GM18505 (cell line): ENCODE data around the gene MRPL1.
"Not testable (repeated sequence)": the region's sequence is repeated elsewhere in the genome, so short reads cannot be mapped to it uniquely, and the experiment has no call there.

Experiments
- ATAC-seq: cut with Tn5 transposase; IDR thresholded peaks from one replicate; pipeline ENCODE4 v1.9.1; 2021; ENCODE audit not compliant: unreplicated experiment
- POLR2A ChIP-seq: IDR thresholded peaks from 4 replicates; pipeline ENCODE4 v1.6.1; 2011; ENCODE audit warnings: borderline replicate concordance; ENCODE audit not compliant: insufficient read depth, insufficient read length; ENCODE audit errors: extremely low read depth

Gene MRPL1

DNA sequence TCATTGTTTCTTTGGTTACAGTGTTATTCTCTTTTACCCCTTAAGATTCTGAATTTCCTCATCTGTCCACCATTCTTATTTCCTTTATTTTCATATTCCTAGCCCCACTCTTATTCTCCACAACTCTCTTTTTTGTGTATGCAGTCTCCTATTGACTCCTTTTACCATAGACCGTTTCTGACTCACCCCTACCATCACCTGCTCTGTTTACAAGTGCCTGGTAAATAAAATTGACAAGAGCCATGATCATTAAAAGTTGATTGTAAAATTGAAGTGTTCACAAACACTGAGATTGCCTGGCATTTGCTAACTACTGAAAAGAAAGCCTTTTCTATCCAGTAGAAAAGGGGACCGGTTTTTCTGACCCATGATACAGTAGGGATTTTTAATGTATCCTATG lies 54.4 kb downstream of the MRPL1 start:
- TF ChIP-seq POLR2A, result no peak
- ATAC-seq, result no peak

DNA sequence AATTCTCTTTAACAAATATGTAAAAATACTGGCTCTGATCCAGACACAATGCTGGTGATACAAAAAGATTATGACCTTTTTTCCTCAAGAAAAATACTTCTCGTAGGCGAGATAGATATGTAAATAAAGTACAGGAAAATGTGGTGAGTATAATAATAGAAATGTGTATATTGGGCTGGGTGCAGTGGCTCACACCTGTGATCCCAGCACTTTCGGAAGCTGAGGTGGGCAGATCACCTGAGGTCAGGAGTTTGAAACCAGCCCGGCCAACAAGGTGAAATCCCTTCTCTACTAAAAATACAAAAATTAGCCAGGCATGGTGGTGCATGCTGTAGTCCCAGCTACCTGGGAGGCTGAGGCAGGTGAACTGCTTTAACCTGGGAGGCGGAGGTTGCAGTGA lies 55.0 kb downstream of the MRPL1 start:
- no peak for ATAC-seq

DNA sequence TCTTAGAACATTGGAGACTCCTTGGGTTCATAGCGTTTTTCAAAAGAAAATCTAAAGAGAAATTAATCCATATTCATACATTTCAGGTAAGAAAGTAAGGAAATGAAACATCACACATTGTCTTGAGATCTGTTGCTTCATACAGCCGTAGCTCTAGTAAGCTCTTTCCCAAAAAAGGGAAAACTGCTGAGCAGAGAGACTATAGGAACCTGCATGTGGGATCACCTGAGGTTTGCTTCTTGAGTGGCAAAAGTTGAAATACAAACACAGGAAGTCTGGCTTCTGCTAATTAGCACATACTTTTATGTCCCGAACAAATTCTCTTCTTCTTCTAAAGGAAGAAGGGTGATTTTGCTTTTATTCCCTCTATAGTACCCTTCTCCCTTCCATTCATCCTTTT lies 57.7 kb downstream of the MRPL1 start:
- ATAC-seq, result no peak
- no peak for TF ChIP-seq POLR2A

More for the DNA sequence above, 55.0 kb downstream of the MRPL1 start:
- no peak for TF ChIP-seq POLR2A

DNA sequence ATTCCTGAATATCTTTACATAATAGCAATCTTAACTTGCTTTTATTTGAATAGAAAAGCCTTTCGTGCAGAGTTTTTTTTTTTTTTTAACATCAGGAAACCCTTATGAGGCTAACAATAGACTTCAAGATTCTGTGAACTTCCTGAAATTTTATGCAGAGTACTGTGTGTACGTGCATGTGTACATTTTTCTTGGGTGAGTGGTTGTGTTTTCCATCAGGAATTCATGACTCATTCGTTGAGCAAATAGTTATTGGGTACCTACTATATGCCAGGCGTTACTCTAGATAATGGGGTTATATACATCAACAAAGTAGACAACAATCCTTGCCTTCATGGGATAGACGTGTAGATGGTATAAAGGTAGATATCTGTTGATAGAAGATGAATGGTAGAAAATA lies 59.1 kb downstream of the MRPL1 start:
- ATAC-seq, result no peak

DNA sequence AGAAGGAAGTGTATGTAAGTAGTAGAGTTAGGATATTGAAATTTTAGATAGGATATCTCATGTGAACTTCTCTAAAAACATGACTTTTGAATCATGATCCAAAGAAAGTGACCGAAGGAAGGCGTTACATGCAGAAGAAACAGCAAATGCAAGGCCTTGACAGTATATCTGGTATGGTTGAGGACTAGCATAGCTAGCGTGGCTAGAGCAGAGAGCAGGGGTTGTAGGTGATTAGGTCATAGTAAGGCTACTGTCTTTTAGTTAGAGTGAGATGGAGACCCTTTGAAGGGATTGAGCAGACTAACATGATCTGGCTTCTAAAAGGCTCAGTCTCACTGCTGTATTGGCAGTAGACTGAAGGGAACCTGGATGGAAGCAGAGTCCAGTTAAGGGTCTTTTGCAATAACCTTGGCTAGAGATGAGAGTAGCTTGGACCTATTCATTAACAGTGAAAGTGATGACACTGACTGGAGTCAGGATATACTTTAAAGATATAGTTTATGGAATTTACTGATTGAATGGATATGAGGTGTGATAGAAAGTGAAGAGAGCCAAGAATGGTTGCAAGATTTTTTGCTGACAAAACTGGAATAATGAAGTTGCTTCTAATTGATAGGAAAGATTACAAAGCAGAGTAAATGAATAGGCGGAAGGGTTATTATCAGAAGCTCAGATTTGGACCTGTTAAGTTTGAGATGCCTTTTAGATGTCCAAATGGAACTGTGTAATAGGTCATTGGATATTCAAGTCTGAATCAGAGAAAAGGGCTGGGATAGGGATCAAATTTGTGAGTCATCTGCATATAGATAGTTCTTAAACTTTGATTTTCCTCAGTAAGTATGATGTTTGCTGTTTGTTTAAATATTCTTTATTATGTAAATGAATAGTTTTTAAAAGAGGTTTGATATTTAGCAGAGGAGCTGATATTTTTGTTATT lies 59.8 kb downstream of the MRPL1 start:
- ATAC-seq, result no peak
- no peak for TF ChIP-seq POLR2A

More for the DNA sequence above, 59.1 kb downstream of the MRPL1 start:
- TF ChIP-seq POLR2A, result no peak

DNA sequence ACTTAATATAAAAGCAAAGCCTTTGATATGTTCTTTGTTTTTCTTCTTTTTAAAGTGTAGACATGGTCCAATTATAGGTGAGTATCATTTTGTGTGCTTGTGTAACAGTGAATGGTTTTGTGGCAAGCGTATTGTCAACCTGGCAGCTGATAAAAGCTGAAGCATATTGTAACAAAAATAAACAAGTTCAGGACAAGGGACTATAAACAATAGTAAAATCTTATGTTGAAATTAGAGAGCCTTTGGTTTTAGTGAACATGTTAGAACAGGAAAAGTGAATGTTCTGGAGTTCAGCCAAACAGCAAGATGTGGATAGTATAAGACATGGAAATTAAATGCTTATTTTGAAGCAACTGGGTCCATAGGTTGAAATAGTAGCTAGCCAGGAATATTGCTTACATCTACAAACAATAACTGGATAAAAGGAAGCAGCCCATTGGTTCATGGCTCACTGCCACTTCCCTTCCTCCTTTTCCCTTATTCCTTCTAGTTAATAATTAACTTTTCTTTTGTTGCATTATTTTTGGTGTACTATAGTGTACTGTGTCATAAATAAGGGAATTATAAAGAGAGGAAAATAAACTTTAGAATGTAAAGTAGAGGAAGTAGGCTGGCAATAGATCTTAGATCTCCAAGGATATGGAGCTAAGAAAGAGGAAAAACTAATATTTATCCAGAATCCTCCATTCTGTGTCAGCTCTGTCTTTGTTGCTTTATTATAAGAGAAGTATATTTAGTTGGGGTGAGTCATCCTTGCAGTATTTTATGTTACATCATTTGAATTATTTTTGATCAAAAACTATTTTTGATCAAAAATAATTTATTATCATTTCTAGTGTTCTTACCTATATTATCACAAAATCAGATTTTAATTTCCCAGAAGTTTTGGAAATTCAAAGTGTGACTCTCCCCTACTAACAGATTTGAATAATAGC lies 65.6 kb downstream of the MRPL1 start:
- no peak for TF ChIP-seq POLR2A
- no peak for ATAC-seq

DNA sequence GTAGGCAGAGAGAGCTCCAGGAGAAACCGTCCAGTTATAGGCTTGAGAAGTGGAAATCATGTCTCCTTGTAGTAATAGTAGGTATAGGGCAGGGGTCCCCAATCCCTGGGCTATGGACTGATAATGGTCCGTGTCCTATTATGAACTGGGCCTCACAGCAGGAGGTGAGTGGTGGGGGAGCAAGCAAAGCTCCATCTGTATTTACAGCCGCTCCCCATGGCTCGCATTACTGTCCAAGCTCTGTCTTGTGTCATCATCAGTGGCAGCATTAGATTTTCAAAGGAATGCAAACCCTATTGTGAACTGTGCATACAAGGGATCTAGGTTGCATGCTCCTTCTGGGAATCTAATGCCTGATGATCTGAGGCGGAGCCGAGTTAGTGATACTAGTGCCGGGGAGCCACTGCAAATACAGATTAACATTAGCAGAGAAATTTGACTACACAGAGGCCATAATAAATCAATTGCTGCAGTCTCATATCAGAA lies 67.6 kb downstream of the MRPL1 start:
- no peak for ATAC-seq
- no peak for TF ChIP-seq POLR2A

DNA sequence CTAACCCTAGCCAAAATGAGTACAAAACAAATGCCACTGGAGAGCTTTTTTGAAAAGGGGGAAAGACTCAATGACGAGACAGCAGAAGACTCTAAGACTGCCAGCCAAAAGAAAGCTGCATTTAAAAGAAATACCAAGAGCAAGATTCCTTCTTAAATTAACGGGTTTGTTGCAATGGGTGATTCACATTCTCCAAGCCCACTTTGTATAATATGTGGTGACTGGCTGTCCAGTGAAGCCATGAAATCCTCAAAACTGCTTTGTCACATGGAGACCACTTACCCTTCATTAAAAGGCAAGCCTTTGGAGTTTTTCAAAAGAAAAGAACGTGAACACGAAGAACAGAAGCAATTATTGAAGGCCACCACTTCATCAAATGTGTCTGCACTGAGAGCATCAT lies 68.2 kb downstream of the MRPL1 start:
- no peak for TF ChIP-seq POLR2A

DNA sequence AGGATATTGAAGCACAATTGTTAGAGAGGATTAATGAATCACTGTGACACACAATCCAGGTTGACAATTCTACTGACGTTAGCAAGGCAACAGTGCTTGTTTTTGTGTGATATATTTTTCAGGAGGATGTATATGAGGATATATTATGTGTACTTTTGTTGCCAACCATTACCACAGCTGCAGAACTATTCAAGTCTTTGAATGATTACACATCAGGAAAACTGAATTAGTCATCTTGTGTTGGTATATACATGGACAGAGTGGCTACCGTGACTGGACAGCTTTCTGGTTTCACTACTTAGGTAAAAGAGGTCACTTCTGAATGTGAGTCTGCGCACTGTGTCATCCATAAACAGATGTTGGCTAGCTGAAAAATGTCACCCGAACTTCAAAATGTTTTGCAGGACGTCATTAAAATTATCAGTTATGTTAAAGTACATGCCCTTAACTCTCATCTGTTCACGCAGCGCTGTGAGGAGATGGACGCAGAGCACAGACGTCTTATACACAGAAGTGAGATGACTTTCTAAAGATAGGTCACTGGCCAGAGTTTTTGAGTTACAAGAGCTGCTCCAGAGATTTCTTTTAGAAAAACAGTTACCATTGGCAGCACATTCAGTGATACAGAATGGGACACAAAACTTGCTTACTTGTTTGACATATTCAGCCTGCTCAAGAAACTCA lies 69.0 kb downstream of the MRPL1 start:
- no peak for TF ChIP-seq POLR2A
- no peak for ATAC-seq

More for the DNA sequence above, 68.2 kb downstream of the MRPL1 start:
- no peak for ATAC-seq

DNA sequence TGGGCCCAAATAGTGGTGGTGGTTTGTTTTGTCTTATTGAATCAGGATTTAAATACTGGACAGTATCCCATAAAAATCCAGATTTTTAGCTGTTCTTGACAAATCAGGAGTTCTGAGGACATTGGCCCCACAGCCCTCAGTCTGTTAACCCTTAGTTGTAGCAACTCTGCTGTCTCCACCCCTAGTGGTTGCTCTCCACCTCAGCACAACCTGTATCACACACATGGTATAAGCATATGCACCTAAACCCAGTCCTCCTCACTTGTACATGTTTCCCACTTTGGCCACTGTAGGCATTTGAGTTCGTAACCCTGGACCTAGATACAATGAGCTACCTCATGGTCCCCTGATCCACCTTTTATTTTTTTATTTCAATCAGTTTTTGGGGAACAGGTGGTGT lies 75.9 kb downstream of the MRPL1 start:
- no peak for TF ChIP-seq POLR2A
- no peak for ATAC-seq

DNA sequence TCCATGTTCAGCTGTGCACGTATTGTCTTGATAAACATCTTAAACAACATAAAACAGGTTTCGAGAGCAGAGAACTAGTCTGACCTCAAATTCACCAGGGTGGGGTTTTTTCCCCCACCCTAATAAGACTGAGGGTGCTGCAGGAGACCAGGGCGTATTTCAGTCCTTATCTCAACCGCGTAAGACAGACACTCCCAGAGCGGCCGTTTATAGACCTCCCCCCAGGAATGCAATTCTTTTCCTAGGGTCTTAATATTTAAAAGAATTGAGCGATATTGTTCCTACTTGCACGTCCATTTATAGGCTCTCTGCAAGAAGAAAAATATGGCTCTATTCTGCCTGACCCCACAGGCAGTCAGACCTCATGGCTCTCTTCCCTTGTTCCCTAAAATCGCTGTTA lies 83.3 kb downstream of the MRPL1 start:
- ATAC-seq, result not testable (repeated sequence)

DNA sequence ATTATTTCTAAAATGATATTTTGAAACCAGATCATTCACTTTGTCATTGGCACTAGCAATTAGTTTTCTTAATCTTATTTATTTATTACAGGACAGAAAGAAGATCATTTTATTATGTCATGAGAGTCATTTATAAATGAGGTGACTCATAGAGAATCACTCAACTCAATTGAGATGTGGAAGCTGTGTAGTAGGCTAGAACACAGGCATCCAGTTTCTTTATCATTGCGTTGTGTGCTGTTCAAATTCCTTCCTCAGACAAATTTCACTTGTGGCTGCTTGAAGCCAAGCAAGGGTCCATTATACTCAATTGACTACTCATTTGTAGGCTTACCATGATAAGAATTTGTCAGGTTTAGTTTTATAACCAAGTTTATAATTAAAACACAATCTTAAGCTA lies 87.6 kb downstream of the MRPL1 start:
- ATAC-seq, result no peak
- TF ChIP-seq POLR2A, result no peak

DNA sequence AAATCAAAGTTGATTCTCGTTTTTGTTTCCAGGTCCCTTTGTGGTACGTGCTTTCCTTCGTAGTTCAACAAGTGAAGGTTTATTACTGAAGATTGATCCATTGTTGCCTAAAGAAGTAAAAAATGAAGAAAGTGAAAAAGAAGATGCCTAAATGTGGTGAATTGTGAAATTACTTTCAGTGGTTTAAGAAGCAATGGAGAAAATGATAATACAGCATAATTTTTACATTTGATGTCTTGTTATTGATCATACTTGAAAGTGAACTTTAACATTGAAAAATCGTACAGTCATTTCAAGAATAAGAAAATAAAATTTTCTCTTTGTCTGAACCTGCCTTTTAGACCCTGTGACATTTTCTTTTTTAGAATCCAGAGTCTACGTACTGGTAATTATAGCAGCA lies 89.8 kb downstream of the MRPL1 start:
- no peak for TF ChIP-seq POLR2A
- ATAC-seq, result no peak

DNA sequence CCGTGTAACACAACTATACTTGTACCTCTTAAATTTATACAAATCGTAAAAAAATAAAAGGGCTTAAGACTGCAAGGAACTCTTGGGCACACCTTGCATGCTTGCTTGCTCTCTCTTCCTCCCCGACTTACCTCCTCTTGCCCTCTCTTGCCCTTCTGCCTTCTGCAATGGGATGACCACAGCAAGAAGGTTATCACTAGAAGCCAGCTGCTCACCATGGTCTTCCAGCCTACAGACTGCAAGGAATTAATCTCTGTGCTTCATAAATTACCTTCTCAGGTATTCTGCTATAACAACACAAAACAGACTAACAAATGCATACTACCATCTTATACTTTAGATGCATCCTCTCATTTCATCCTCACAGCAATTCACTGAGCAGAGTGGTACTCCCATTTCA lies 92.1 kb downstream of the MRPL1 start:
- ATAC-seq, result no peak
- no peak for TF ChIP-seq POLR2A

DNA sequence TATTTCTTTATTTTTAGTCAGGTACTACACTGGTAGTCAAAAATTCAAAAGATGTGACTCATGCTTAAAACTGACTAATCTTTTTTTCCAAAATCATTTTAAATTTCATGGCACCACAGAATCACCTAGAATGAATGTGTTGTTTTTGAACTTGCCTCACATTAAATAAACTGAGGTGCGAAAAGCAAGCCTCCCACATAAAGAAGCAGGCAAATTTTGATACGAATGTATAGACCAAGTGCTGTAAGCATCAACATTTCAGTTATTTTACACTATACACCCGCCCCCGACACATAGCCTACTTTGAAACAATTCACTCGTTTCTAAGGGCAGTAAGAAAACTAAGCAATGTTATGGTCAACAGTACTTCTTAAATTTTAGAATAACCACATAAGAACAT lies 94.3 kb downstream of the MRPL1 start:
- no peak for ATAC-seq
- TF ChIP-seq POLR2A, result no peak
